NCI-H2196 (cell line): ENCODE results near the gene ZNF565.
"Not testable (repeated sequence)": the region's sequence is repeated elsewhere in the genome, so short reads cannot be mapped to it uniquely, and the experiment has no call there.

Experiments
- DNase-seq: peaks from one replicate; lab custom pipeline; 2025; ENCODE audit not compliant: unreplicated experiment; lab: John Stamatoyannopoulos, UW

Gene ZNF565

GRCh38 chr19:36152019-36152351 lies 62.5 kb downstream of the ZNF565 start:
- no peak for DNase-seq

DNA sequence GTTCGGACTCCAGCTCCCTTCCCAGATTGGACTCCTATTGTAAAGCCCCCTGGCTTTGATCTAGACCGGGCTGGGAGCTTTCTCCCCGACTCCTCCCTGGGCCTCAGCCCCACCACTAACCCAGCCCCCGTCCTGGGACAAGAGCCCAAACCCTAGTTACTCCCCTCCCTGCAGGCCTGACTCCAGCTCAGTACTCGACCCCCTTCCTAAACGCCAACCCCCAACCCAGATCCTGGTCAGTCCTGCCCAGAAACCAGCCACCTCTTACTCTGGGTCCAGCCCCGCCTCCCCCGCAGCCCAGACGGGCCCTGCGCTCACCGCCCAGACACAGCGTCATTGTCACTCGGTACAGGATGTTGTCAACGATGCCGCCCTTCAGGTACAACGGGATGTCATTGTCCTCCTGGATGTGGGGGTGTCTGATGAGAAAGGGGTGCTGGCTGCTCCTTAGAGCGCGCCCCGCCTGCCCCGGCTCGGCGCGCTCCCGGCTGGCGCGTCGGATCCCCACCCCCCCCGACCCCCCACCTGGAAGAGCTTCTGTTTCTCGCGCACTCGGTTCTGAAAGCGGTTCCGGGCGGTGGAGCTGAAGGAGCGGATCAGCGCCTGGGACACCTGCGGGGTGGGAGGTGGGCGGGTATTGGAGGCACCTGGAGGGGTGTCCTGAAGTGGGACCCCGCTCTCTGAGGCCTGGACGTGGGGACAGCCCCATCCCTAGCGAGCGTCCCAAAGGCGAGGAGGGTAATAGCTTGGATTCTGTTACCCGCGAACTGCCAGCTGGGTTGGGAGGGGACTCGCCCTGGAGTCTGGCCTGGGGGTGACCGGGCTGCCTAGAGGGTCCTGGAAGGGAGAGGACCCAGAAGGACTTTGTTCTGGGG lies 63.1 kb downstream of the ZNF565 start:
- no peak for DNase-seq

- no peak for DNase-seq
Observed at GRCh38 chr19:36150586-36150985, 63.9 kb downstream of the ZNF565 start.

DNA sequence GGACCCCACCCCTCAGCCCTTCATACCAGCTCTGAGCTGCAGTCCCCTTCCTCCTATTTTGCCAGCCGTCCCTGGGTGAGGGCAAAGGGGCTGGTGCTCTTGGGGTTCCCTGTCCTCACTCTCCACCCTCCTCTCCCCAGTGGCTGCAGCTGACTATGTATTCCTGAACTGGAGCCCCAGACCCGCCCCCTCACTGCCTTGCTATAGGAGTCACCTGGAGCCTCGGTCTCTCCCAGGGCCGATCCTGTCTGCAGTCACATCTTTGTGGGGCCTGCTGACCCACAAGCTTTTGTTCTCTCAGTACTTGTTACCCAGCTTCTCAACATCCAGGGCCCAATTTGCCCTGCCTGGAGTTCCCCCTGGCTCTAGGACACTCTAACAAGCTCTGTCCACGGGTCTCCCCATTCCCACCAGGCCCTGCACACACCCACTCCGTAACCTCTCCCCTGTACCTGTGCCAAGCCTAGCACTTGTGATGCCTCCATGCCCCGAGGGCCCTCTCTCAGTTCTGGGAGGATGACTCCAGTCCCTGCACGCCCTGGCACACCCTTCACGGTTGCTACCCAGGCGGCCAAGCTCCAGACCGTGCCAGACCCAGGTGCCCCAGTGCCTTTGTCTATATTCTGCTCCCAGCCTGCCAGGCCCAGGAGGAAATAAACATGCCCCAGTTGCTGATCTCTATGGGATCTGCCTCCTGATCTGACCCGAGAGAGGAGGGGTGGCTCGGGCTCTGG lies 64.6 kb downstream of the ZNF565 start:
- DNase-seq, result no peak

GRCh38 chr19:36144624-36145023 lies 69.8 kb downstream of the ZNF565 start:
- no peak for DNase-seq

GRCh38 chr19:36142496-36142895 lies 72.0 kb downstream of the ZNF565 start:
- DNase-seq, result no peak

DNA sequence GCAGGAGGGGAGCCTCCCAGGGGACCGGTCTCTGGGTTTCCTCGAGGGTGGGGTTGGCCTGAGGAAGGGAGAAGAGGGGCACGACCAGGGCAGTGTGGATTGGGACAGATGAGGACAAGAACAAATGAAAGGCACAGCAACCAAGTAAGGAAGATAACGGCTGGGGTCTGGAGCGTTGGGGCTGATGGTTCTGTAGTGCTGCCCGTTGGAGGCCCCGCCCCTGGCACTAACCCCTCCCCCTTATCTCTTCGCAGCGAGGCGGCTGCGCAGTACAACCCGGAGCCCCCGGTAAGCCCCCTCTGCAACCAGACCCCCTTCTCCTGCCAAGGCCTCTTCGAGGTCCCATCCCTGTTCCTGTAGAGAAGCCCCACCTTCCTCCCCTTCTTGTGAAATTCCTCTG lies 72.4 kb downstream of the ZNF565 start:
- no peak for DNase-seq

DNA sequence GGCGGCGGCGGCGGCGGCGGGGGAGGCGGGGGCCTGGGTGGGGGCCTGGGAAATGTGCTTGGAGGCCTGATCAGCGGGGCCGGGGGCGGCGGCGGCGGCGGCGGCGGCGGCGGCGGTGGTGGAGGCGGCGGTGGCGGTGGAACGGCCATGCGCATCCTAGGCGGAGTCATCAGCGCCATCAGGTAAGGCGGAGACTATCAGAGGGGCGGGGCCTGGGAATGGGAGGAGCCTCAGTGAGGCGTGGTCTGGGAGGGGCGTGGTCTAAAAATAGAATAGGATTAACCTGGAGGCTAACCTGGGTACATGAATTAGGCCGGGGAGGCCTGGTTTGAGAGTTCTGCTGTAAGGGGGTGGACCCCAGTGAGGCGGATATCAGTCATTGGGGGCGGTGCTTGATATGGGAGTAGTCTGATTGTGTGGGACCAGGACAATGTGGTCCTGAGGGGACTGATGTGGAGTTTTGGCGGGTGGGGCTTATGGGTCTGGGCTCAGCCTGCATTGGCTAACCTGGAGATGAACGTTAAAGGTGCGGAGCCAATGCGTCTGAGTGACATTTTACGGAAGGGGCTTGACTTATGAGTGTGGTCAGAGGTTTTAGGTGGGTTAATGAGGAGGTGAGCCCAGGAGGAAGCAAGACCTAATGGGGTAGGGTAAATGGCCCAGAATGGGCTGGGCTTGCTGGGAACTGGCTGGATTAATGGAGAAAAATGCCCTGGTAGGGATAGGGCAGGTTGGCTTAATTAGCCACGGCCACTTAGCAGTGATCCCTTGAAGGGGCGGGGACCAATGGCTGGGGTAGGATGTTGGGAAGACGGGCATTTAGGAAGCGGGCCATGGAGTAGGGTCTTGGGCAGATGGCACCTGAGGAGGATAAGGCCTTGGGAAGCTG lies 73.2 kb downstream of the ZNF565 start:
- DNase-seq, result peak; percentile 73

- peak; percentile 78 for DNase-seq
Observed at GRCh38 chr19:36140304-36141038, 74.0 kb downstream of the ZNF565 start.

- peak; percentile 96 for DNase-seq
Observed at GRCh38 chr19:36139473-36140303, 74.8 kb downstream of the ZNF565 start, which contains the start of gene CAPNS1. CAPNS1 (plus strand) TSS chr19:36140066; CDS start chr19:36141012, 946 bp downstream.

DNA sequence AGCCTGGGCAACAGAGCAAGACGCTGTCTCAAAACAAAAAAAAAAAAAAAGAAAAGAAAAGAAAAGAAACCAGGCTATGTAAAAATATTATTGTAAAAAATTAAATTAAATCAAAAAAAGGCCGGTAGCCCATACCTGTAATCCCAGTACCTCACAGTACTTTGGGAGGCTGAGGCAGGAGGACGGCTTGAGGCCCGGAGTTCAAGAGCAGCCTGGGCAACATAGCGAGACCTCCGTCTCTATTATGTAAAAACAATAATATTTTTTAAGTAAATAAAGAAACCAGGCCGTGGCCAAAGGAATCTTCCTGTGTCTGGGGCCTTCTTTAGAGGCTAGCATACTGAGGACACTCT lies 75.4 kb downstream of the ZNF565 start:
- no peak for DNase-seq

GRCh38 chr19:36136964-36137686 lies 77.3 kb downstream of the ZNF565 start:
- DNase-seq, result peak; percentile 93

DNA sequence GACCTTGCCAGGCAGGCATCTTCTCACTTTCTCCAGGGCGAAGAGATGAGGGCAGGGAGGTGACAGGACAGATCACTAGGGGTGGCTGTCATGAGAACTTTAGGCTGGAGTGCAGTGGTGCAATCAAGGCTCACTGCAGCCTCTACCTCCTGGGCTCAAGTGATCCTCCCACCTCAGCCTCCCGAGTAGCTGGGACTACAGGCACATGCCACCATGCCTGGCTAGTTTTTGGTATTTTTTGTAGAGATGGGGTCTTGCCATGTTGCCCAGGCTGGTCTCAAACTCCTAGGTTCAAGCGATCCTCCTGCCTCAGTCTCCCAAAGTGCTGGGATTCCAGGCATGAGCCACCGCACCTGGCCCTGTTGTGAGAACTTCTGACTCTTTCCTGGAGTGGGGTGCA lies 79.6 kb downstream of the ZNF565 start:
- DNase-seq, result not testable (repeated sequence)
